Measurements from ENCODE around the gene SHISA6. TPM values are rescaled to one million over a fixed set of nuclear protein-coding genes. Genes with fewer than 3 reads are reported as not detected.
"Not testable (repeated sequence)": the region's sequence is repeated elsewhere in the genome, so short reads cannot be mapped to it uniquely, and the experiment has no call there.

The SHISA6 gene
- total RNA-seq, 1 donor from 2014 or later = not detected

DNA sequence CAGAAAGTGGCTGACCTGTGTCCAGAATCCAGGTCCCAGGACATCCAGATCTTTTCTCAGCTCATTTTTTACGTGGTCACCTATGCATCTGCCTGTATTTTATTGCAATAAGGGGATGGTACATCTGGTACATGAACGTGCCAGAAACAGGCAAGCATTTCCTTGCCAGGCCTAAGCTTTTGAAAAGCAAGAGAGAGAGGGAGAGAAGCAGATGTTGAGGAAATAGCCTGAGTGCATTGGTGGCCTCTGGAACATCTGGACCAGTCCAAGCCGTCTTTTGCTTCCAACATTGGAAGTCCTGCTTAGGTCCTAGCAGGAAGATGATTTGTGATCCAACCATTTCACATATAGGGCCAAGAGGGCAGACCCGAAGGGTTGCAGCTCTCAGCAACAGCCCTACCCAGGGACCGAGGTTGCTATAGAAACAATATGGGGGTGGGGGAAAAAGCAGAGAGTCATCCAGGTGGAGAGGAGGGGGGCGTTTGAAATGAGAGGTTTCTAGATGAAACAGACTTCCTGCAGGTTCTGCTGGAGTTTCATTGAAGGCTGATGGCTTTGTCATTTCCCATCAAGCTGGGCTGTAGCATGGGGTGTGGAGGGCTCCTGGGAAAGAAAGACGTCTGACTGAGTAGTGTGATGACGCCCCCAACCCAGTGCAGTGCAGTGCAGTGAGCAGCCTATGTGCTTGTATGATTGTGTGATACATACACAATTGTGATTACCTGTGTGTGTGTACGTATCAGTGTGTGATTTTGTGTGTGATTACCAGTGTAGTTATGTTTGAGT is 61.6 kb downstream of the SHISA6 start:
- DNase-seq (ENCODE audit: low read depth in 2 of 2) = no peak

DNA sequence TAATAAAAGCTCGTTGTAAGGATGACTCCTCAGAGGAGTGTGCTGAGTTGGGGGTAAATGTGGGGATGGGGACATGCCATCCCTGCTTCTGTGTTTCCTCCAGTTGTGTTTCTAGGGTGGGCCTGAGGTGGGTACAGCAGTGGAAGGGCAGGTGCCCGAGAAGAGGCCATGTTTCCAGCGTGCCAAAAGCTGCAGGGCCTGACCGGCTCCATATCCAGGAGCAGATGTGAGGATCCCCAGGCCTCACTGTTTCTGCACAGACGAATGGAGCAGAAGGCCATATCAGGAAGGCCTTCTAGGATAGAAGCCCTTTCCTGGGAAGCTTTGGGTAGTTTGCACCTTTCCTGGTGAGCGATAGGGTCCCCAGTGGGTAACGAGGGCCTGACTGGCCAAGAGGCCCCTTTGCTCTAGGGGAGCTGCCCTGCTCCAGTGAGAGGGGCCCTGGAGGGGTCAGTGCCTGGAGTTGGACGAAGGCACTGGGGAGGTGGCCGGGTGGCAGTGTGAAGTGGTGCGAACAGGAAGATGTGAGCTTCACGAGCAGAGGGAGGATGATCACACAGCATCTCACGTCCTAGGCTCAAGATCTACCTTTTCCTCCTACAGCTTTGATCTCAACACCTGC is 62.9 kb downstream of the SHISA6 start:
- no peak for DNase-seq (ENCODE audit: low read depth in 2 of 2)

DNA sequence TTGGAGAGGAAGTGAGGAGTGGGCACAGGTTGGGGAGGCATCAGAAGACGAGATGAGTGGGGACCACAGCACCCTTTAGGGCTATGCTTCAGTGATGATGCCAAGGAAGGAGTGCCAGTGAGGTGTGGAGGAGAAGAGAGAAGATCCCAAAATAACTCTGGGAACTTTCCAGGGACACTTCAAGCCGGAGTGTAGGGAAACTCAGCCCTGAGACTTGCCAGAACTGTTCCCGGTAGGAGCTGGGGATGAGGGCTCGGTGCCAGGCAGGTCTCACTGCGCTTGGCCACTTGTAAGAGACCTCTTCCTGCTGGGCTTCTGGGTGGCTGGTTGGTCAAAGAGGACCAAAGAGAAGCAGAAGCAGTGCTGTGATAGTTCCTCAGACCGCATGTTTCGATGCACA is 63.6 kb downstream of the SHISA6 start:
- no peak for DNase-seq (ENCODE audit: low read depth in 2 of 2)

DNA sequence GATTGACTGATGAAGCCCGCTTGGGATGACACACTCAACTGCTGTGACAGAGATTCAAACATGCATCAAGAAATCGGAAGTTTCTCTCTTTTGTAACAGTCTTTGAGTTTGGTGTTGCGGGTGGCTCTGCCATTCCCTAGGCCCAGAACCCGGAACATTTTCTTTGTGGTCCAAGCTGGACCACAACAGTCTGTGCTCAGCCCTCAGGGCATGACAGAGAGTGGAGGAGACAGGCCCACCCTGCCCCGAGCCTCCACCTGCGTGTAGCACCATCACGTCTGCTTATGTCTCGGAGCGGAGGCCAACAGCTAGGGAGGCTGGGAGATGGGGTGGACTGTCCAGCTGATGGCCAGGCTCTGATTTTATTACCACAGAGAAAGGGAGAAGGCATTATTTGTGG is 64.5 kb downstream of the SHISA6 start:
- no peak for DNase-seq (ENCODE audit: low read depth in 2 of 2)

DNA sequence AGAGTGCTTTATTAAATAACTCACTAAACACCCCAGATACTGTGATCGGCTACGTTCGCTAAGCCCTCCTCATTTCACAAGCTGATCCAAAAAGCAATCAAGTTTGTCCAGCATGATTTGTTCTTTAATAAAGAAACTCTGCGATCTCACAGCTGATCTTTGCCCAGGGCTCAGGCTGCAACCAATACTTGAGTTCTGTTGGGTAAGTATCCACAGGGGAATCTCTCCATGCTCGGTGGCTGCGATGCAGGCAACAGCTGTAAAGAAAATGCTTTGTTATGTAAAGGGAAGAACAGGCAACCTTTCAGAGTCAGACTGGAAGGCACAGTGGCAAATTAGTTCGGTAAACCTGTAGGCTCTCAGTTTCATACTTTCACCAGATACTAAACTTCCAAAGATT is 67.5 kb downstream of the SHISA6 start:
- DNase-seq (ENCODE audit: low read depth in 2 of 2) = no peak

DNA sequence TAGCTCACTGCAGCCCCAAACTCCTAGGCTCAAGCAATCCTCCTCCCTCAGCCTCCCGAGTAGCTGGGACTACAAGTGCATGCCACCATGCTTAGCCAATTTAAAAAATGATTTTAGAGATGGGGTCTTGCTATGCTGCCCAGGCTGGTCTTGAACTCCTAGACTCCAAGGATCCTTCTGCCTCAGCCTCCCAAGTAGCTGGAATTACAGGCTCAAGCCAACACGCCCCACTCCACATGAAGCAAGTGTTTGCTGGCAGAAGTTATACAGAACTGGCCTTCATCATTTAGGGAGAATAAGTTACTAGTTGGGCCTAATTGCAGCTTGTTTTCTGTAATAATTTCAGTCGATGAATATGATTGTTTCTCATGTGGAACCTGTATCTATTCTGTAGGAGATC is 68.0 kb downstream of the SHISA6 start:
- no peak for DNase-seq (ENCODE audit: low read depth in 2 of 2)

DNA sequence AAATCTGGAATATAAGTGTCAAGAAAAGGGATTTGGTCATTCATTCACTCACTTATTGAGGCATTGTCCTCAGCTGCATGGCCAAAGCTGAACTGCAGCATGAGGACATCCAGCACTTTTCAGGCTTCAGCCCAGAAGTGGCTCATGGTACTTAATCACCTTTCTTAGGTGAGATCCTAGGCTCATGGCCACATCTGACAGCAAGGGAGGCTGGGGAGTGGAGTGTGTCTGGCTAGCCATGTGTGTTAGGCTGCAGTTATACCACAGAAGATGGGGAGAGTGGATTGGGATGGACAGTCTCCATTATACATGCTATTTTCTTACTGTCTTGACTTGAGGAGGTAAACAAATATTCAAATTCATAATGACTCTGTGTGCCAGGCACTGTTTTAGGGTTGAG is 68.8 kb downstream of the SHISA6 start:
- no peak for DNase-seq (ENCODE audit: low read depth in 2 of 2)

DNA sequence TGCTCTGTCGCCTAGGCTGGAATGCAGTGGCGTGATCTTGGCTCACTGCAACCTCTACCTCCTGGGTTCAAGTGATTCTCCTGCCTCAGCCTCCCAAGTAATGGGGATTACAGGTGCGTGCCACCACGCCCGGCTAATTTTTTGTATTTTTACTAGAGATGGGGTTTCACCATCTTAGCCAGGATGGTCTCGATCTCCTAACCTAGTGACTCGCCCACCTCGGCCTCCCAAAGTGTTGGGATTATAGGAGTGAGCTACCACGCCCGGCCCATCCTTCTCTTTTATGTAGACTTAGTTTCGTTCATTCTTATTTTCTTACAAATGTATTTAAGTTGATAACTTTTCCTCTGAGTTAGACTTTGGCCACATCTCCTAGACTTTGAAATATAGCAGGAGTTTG is 75.4 kb downstream of the SHISA6 start:
- not testable (repeated sequence) for DNase-seq (ENCODE audit: low read depth in 2 of 2)

DNA sequence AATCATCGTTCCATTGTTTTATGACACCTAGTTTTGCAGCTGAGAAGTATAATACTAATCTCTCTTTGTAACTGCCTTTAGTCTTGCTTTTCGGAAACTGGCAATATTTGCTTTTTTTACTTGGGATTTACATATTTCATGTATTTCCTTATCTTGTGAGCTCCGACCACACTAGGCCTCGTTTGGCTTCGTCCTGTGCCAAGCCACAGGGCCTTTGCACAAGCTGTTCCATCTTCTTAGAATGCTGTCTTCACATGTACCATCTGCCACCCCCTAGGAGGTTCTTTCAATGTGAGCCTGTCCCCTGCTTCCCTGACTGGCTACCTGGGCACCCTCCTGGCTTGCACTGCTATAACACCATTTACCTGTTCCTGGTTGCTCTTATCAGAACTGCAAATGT is 77.2 kb downstream of the SHISA6 start:
- DNase-seq (ENCODE audit: low read depth in 2 of 2) = no peak

DNA sequence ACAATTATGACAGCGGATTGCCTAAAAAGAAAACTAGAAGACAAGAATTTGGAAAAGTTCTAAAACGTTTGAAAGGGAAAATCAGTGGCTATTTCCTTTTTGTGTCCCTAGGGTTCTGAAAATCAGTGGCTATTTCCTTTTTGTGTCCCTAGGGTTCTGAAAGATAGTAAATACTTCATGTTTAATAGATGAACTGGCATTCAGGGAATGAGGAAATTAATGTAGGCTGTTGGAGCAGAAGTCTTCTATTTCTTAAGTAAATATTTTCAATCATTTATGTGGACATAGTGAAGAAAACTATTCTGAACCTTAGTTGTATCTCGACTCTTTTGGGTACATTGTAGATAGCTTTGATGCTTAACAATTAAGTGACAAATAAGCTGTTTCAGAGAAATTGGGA is 78.9 kb downstream of the SHISA6 start:
- no peak for DNase-seq (ENCODE audit: low read depth in 2 of 2)

DNA sequence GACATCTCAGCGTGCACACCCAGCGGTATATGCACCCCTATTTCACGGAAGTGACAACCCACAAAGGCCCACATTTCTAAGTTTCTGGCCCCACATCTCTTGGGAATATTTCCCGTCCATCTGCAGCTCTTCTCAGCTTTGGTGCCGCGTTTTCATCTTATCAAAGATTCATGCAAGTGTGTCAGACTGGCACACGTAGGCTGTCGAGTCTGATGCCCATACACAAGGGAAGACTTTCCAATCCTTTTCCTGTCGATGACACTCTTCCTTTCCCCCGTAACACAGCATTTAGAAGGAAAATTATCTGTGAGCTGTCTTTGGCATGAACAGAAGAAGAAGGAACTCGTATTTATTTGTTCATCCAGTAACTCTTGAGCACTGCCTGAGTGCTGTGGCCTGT is 83.0 kb downstream of the SHISA6 start:
- DNase-seq (ENCODE audit: low read depth in 2 of 2) = no peak

DNA sequence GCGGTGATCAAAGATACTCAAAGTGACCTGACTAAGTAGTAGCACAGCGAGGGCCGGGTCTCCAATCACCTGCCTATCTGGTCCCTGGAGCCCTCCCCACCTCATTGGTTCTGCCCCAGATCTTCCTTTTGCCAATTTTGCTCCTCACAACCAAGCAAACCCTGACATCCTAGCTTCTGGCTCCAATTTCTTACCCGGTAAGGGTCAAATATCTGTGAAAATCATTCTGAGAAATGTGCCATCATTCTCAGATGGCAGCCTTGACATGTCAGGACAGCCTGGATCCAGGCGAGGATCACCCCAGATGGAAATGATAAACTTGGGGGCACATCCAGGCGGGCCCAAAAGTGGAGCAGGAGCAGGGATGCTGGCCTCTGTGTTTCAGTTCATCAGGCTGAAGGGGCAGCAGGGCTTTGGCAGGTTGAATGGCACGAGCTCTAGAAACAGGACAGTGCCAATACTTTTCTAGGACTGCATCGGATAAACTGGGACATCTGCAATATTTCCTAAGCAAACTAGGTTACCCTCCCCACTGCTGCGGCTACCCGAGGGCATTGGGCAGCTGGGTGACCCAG is 83.9 kb downstream of the SHISA6 start:
- DNase-seq (ENCODE audit: low read depth in 2 of 2) = no peak

DNA sequence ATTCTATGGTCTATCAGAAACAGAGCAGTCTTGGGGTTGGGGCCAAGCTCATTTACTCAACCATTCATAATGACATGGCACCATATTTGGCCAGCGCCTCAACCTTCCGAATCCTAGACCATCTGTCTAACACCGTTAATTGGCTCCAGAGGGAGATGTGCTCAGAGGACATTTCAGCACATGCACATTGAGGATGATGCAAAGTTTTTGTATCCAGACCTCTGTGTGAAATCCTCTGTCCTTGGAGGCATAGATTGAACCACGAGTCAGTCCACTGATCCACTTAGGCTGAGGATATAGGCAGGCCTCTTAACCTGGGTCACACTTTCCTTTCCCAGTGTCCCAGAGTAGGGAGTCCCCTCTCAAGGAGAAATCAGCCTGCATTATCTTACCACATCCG is 85.5 kb downstream of the SHISA6 start:
- DNase-seq (ENCODE audit: low read depth in 2 of 2) = no peak

DNA sequence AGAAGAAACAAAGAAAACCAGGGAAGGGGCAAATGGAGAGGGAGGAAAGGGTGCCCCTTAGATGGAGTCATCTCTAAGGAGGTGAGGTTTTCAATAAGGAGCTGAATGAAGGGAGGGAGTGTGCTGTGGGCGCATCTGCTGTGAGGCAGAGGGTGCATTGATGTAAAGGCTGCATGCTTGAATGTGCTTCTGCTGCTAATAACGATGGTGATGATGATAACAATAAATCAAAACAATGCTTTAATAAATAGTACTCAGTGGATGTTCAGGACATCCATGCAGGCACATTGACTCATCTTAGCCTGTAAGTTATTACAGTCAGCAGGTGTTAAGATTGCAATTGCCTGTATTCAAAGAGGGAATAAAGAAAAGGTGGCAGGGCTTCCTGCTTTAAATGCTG is 87.8 kb downstream of the SHISA6 start:
- DNase-seq (ENCODE audit: low read depth in 2 of 2) = no peak

DNA sequence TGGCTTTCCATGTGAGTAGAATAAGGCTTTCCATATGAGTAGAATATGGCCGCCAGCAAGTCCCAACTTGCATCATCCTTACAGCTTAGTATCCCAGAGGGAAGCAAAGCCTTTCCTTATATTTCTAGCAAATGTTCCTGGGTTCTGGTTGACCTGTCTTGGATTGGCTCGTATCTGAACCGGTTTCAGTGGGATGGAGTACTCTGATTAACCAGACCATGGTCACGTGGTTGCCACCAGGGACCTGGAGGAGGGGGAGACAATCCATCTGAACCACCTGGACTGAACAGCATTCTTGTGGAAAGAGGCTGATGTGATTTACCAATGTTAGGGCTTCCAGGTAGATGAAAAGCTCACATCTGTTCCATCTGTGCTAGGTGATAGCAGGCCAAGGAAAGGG is 89.0 kb downstream of the SHISA6 start:
- DNase-seq (ENCODE audit: low read depth in 2 of 2) = no peak

DNA sequence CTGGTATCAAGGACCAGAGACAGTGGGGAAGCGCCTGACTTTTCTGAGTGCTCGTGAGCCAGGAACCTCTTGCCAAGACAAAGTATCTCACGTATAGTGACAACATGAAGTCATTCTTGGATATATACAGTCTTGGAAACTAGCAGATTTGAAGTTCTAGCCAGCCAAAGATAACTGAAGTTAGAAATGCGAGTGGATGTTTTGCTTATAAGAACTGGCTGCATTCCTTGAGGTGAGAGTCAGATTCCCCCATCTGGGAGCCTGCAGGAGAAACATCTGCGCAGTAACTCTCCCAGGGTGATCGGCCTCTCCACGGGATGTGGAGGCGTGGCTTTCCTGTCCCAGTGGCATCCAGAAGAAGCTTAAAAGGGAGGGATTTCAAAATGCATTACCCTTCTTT is 89.8 kb downstream of the SHISA6 start:
- DNase-seq (ENCODE audit: low read depth in 2 of 2) = no peak

DNA sequence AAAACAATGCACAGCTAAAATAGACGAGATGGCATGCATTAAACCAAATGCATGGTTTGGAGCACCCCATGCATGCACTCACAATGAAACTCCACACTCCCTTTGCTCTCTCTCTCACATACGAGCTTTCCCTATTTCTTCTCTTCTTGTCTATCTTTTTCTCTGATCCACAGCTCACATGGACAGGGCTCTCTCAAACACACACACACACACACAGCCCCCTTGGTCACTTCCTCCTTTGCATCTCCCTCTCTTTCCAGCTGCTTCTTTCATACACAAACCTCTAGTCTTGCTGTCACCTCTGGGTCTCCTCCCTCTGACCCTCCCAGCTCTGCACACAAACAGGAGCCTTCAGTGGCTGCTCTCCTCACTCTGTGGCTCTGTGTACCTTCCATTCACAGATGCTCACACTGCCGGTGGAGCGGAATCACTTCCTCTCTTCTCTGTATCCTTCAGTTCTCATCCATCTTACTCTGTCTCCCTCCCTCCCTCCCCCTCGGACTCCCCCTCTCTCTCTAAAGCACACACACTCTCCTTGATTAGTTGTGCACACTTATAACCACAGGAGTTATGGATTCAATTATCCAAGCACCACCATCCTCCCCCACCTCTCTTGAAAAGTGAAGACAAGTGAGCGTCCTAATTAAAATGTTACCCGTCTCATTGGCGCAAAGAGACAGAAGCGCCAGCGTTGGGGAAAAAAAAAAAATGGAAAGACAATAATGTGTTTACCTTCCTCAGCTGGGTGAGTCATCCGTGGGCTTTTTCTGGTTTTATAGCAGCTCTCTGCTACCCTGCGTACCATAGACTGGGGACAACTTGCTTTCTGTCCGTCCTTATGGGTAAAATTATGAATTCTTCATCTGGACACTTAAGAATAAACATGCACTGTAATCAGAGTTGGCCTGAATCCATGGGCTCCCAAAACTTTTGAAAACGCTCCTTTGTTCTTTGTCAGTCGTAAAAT is 90.8 kb downstream of the SHISA6 start:
- no peak for DNase-seq (ENCODE audit: low read depth in 2 of 2)

DNA sequence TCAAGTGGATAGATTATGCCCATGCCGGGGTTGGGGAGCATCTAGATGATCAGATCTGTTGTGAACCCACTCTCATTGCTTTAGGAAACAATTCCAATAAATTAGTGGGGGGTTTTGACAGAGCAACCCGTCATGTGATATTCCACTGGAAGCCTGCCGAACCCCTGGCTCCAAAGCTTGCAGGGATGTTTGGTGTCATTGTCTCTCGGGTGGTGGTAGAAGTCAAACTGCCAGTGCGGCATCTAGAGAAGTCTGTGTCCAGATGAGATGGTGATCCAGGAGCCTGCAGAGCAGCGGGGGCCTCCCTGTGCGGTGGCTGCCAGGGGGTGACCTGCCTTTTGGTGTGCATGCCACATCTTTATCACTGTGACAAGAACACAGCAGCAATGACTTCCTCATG is 91.7 kb downstream of the SHISA6 start:
- no peak for DNase-seq (ENCODE audit: low read depth in 2 of 2)

DNA sequence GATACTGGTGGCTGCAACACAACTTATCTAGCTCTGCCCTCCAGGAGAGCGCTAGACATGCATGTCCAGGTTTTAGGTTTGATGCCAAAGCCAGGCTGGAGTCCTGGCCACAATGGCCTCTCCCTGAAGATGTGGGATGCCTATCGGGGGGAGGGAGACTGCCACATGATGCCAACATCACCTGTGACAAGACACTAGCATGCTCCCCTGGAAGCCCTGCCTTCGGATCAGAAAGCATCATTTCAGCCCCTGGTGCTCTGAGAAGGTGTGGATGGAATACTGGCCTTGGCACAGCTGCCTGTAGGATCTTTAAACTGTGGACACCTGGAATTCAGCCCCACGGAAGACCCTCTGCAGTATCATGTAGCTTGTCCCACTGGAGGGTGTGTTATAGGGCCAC is 93.5 kb downstream of the SHISA6 start:
- no peak for DNase-seq (ENCODE audit: low read depth in 2 of 2)

DNA sequence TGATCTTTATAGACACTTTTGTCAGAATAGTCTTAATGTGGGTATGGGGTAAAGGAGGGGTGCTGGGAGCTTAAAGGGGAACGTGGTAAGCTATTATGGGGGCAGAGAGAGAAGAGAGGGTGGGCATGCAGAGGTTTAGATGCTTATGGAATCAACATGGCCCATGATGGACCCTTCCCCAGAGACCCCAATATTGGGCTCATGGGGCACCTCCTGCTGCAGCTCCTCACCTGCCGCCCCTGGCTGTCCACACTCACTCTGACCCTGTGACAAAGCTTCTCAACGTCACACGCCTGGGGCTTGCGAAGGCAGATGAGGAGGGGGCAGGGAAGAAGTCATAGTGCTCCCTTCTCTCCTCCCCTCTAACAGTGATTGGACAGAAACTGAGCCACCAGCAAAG is 95.3 kb downstream of the SHISA6 start:
- no peak for DNase-seq (ENCODE audit: low read depth in 2 of 2)

DNA sequence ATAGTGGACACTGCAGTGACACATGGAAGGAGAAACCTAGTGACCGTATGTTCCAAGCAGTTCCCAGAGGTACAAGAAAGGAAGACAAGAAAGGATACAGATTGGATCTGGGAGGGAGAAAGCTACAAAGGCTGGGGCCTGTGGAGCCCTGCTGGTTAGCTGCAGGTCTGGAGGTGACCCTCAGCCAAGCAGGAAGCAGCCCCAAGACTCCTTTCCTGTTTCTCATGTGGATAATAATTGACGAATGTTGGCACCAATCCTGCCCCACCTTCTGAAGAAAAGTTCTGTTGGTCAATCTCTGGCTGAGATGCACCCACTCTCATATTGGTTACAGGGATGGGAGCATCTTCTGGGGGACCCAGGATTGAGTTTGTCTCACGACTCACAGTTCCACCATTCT is 99.8 kb downstream of the SHISA6 start:
- DNase-seq (ENCODE audit: low read depth in 2 of 2) = no peak

DNA sequence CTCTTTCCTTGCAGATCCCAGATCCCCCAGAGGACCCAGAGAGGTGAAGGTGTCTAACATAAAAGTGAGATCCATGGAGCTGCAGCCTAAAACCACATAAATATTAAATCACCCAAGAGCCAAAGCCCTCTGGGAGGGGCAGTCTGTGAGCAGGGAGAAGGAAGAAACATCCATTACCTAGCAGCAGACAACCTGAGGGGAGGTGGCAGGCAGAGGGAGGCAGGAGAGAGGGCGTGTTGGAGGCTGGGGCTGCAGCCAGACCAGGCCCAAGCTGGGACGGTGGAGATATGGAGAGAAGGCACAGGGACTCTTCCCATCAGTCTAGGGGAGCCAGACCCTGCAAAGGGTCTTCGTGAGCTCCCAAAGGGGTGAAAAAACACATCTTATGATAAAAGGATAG is 101.1 kb downstream of the SHISA6 start:
- no peak for DNase-seq (ENCODE audit: low read depth in 2 of 2)
